Activated CD4-positive, alpha-beta T cell treated with anti-CD3 and anti-CD28 coated beads, Interleukin-2, Interleukin-6, amounts not matched to agents 100 ng/mL and 50 ng/mL, durations not matched to agents 16 hours and 8 hours (primary cell): ENCODE measurements around the gene NPEPL1.
"Not testable (repeated sequence)": the region's sequence is repeated elsewhere in the genome, so short reads cannot be mapped to it uniquely, and the experiment has no call there.

ENCODE experiments used
- DNase-seq: peaks from one replicate; pipeline ENCODE4 v3.0.0-alpha.2; 2020

The NPEPL1 gene

DNA sequence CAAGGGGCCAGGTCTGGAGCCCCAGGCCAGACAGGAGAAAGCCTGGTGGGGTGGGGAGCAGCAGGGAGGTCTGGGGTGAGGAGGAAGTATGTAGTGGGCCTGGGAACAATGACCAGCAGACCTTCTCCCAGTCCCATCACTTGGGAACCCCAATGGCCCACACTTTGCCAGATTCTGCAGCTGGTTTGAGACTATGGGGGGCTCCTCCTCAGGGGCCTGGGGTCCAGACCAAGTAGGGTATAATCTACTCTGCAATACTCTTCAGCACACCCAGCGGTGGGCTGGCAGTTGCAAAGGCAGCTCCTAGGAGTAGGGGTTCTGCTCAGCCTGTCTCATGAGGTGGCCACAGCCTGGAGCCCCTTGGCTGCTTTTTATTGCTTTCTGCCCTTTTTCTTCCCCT is 52.8 kb downstream of the NPEPL1 start:
- DNase-seq: no peak

DNA sequence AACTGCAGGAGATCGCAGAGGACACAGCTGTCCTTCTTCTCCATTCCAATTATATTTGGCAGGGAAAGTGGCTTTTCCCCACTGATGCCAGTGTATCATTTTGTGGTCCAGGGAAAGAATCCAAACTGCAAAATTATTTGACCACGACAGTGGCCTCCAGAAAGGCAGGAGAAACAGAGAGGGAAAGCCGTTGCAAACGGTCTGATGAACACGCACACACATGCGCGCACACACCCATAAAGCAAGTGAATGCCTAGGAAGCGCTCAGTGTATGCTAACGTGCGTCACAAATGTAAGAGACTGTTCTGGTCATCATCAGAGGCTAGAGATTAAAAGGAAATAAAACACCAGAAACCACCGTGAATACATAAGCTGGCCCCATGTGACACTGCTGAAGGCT is 54.0 kb downstream of the NPEPL1 start:
- DNase-seq: no peak

DNA sequence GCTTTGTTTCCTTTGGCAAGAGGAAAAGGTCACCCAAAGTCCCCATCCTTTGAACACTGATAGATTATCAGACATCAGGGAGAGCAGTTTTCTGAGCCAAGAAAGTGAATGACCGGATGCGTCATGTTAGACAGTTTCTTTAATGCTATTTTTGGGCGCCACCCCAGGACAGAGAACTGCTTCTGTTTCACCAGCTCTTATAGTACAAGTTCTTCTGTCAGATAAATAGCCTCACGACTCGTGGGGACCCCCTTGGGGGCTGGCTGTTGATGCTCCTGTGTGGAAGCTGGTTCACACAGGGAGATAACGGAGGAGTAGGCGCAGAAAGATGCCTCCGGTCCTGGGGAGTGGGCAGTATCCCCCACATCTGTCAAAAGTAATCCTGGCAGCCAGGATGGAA is 54.6 kb downstream of the NPEPL1 start:
- DNase-seq: no peak

DNA sequence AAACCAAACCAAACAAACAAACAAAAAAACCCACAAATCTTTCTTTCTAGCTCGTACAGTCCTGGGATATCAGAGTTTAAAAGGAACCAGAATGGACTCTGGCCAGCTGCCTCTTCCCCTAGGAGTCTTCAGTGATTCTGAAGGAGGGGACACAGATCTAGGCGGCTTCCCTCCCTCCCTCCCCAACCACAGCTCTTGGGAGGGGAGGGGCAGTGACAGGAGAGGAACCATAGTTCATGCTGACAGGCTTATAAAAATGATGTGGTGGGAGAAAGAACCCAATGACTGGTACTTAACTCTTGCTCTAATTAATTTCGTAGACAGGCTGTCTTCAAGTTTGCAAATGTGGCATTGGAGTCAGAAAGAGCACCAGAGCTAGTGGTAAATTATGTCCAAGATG is 56.0 kb downstream of the NPEPL1 start:
- DNase-seq: no peak

GRCh38 chr20:58749098-58749769 is 56.6 kb downstream of the NPEPL1 start:
- no peak for DNase-seq

DNA sequence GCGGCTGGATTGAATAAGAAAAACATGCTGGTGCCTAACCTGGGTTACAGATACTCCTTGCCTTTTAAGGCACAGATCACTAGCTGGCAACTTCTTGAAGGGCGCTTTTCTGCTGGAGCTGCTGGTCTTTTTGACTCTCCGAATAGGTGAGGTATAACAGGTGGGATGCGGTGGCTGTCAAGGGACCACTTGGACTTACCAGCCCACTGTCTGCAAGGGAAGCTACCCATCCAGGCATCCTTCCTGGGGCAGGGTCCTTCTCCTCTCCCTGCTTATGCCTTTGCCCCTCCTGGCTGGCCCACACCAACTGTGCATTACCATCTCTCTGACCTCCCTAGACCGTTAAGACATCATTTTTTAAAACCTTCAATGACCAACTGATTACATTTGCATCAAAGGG is 57.4 kb downstream of the NPEPL1 start:
- no peak for DNase-seq

DNA sequence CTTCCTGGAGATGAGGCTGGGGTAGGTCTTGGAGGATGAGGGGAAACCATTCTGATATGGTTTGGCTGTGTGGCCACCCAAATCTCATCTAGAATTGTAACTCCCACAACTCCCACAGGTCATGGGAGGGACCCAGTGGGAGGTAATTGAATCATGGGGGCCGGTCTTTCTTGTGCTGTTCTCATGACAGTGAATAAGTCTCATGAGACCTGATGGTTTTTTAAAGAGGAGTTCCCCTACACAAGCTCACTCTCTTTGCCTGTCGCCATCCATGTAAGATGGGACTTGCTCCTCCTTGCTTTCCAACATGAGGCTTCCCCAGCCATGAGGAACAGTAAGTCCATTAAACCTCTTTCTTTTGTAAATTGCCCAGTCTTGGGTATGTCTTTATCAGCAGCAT is 58.1 kb downstream of the NPEPL1 start:
- not testable (repeated sequence) for DNase-seq

DNA sequence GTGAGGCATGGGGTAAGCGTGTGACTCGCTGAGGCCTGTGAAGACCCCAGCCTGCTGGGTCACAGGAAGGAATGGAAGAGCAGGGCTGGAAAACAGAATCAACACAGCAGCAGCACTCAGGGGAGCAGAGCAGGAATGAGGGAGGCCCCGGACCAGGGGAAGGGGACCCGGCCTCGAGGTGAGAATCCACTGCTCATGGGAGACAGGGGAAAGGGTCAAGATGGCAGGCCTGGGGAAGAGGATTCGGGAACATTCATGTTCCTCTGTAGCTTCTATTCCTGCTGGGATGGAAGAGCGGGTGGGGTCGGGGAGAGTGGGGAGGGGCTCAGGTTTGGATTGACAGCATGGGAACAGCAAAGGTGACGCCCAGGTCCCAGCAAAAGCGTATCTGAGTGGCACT is 59.4 kb downstream of the NPEPL1 start:
- DNase-seq: no peak

DNA sequence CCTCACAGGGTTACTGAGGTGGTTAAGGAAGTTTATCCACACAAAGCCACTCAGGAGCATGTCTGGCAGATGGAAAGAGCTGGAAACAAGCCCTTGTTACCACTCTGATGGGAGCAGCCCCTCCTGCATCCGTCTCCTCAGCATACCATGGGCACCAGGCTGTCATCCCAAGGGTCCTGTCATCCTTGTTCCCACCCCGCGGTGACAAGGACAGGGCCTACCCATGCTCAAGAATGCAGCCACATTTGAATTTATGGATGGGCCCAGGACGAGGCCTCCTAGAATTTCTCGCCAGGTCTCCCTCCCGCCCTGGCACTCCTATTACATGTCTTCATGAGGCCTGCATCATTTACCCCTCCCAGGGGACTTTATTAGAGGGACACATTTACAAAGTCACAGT is 60.0 kb downstream of the NPEPL1 start:
- DNase-seq: no peak

DNA sequence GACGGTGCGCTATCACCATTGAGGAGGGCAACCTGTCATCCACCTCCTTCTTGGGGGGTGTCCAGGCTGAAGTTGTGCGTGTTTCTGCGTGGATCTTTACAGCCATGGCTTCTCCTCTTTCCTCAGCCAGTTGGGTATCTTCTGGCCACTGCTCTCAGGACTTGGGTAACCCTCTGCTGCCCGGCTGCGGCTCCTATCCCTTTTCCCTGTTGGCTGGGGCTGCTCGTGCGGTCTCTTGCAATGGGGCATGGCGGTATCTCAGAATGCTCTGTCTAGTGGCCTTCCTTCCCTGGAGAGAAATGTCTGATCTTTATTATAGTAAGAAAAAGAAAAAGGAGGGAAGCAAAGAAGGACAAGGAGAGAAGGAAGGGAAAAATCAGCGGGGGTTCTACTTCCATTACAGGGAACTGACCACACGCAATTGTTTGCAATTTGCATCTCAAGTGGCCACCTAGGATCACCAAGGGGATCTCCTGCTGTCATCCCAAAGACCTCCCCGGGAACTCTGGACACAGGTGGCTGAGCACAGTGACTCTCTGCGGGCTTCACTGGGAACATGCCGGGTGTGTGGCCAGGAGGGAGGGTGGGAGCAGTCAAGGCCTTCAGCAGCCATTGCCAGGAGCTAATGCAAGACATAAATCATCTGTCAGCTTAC is 60.8 kb downstream of the NPEPL1 start:
- DNase-seq: no peak

DNA sequence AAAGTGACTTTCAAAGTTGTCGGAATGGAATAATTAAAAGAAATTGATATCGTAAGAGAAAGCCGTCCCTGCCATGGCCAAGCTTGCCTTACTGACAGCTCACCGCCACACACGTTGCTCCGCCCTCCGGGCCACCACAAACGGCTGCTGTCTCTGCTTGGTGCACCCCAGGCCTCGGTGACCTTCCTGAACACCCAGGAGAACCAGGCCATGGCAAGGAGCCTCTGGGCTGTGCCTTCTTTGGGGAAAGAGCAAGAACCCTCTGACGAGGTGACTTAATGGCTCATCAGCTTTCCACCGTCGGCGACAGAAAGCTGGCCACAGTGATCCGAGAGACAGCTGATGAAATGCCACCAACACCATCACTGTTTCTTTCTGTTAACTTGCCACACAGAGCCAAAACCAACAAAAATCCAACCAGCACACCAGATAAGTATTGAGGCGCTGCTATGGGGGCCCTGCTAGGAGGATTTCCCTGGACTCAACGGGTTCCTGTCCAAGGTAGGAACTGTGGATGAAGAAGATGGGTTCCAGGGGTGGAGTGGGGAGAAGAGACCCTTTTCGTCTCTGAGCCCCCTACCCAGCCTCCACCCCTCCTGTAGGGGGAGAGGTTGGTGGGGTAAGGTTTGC is 61.4 kb downstream of the NPEPL1 start:
- DNase-seq: no peak

DNA sequence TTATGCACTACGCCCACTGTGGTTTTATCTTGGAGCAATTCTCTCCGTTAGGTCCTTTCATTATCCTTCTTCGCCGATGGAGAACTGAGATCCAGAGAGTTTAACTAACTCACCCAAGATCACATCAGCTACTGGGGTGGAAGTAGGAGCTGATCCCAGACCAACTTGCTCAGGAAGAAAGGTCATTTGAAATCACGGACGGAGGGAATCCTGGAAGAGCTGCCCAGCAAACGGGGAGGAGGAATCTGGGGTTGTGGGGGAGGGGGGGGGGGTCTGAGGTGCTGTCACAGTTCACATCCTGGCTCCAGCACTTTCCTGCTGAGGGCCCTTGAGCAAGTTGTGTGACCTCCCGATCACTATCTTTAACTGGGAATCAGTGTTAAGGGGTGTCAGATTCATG is 62.0 kb downstream of the NPEPL1 start:
- DNase-seq: no peak

- DNase-seq: no peak
Observed at GRCh38 chr20:58755062-58755697, 62.6 kb downstream of the NPEPL1 start.

DNA sequence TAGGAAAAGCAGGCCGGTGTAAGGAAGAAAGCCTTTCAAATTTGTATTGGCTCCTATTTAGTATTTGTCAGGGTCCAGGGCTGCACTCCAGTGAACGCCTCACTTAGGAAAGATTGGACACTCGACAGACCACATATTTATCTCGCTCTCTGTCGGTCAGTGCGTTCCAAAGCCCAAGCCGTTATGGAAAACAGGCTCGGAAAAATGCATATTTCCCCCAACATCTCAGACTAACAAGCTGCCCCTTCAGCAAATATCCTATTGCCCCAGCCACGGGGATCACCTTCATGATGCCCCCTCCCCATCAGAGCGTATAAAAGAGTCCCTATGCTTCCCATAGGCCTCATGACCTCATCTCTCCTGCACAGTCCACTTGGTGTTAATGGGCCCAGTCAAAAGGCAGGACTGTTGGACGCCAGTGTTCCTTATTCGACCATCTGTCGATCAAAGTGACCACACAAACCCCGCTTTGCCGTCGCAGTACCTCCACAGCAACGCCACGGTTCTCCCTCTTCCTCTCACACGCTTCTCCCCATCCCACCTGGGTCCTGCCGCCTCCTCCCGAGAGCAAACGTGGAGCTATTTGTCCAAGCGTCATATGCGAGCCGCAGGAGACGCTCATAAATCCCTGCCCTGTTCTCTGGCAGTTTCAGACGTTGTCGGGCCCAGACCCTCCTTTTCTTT is 63.3 kb downstream of the NPEPL1 start:
- DNase-seq: no peak

GRCh38 chr20:58756450-58756775 is 63.8 kb downstream of the NPEPL1 start:
- no peak for DNase-seq

DNA sequence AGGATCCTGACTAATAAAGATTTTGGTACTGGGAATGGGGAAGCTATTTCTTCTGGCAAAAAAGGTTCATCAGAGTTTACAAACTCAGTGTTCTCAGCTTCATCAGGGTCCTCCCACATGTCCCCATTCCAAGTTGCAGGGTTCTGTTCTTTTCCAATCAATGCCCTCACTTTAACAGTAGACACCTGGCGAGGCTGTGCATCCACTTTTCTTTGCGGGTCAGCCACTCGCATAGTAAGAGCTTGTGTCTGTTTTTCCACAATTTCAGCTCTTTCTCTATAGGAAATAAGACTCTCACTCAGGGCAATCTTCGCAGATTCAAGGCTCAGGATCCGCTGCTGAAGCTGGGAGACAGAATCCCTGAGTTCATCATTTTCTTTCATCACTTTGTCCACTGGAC is 65.0 kb downstream of the NPEPL1 start:
- not testable (repeated sequence) for DNase-seq

DNA sequence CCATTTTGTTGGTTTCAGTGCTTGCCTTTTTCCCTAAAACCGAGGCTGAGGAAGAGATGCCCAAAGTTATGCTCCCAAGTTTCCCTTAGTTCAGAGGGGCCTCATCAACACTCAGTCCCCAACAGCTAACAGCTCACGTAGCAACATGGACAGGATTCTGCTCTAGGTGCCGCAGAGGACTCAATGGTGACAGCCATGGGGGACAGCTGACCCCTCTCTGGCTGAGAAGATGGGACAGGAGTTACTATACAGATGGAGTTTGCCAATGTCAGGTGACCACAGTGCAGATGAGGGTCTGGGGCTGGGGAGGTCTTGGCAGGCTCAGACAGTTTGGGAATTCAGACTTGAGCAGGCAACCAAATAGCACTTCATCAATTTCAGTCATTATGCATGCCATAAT is 67.3 kb downstream of the NPEPL1 start:
- DNase-seq: no peak

GRCh38 chr20:58760856-58761255 is 68.3 kb downstream of the NPEPL1 start:
- DNase-seq: no peak

DNA sequence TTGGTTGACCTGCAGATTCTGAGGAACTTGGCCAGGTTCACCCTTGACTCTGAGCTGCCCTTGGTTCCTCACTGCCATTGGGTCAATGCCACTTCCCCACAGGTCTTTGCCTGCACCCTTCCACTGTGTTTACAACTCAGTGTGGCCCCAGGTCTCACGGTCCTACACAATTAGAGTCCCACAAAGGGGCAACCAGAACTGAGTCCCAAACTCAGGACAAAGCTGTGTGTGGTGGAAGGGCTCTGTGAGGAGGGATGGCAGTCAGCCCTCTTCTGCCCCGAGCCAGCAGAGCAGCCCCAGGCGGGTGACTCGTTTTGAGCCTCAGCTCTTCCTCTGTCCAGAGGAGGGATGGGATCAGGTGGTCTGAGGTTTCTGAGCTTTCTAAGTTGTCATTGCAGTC is 69.5 kb downstream of the NPEPL1 start:
- DNase-seq: no peak

DNA sequence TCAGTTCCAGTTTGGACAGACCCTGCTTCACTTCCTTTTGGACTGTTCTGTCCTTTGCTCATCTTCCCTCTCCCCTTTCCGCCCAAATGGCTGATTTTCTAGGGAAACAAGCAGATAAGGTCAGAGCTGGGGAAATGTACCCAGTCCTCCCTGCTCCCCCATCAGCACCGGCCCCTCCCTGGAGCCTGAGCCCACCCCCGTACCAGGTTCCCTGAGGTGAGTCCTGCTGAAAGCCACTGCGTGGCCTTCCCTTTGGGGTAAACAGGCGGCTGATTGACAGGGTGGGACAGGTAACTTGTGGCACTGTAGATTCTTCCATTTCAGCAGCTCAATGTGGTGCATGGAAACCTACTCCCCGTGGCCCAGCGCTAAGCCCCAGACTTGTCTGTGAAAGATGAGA is 70.5 kb downstream of the NPEPL1 start:
- DNase-seq: no peak
